ENCODE results near the gene LRRC2. TPM values are rescaled to one million over a fixed set of nuclear protein-coding genes. Genes with fewer than 3 reads are reported as not detected.

The LRRC2 gene
- total and polyA plus RNA-seq, 9 of the 15 experiments (the other 6 are each of a cell fraction or from before 2014, with no cell fraction given) = 0.01 to 0.04 (median 0.03) TPM; not detected in 5

- TF ChIP-seq LCOR (CRISPR knock-in tag; IDR thresholded peaks at IDR 0.05) (peak; percentile 67; the same call in 1 of the 2 replicates), CC2D1A (IDR thresholded peaks at IDR 0.05) (peak; percentile 73; the same call in 1 of the 2 replicates), HDAC2 (IDR thresholded peaks at IDR 0.05) (peak; percentile 95), SMAD3 (CRISPR knock-in tag; conservative IDR thresholded peaks at IDR 0.05) (0 out of 2 replicates have a peak, but pooled peaks have one; percentile 55), BHLHE40 (IDR thresholded peaks at IDR 0.05; ENCODE audit: low read length) (peak; percentile 27; the same call in 1 of the 2 replicates), CBX3 (IDR thresholded peaks at IDR 0.05; ENCODE audit: borderline replicate concordance in 1 of 2, low read length in 2 of 2) (peak in 1 of 2 experiments; percentile 44; a peak in 1 of 3 replicates), ZBED1 (IDR thresholded peaks at IDR 0.05) (0 out of 2 replicates have a peak, but pooled peaks have one; percentile 61), ASH1L (IDR thresholded peaks at IDR 0.05; ENCODE audit: borderline replicate concordance, low read depth, partially characterized antibody) (no peak), MXI1 (IDR thresholded peaks at IDR 0.05; ENCODE audit: low read depth, low read length) (no peak), BMI1 (IDR thresholded peaks at IDR 0.05; ENCODE audit: low read length) (no peak), CHD7 (IDR thresholded peaks at IDR 0.05; ENCODE audit: low read depth, low read length) (no peak), ZBTB11 (CRISPR knock-in tag; IDR thresholded peaks at IDR 0.05) (peak in 1 of 3 experiments; percentile 66; a peak in 1 of 6 replicates), CREB1 (IDR thresholded peaks at IDR 0.05) (peak; percentile 33; the same call in 1 of the 2 replicates), CREB1 (CRISPR knock-in tag; IDR thresholded peaks at IDR 0.05) (no peak)
These were observed 16.6 kb downstream of the LRRC2 start (continued) for GRCh38 chr3:46549408-46549904.
